A673 (cell line): ENCODE data around the gene IPP. TPM values are rescaled to one million over a fixed set of nuclear protein-coding genes. Genes with fewer than 3 reads are reported as not detected.

Experiments
- BruUV-seq: library from RNA; stranded (reverse); fragments of 400-500 nt; replicated peaks from 2 replicates; lab custom pipeline; 2021; lab: Mats Ljungman, UMichigan
- CTCF ChIA-PET: fragments of 300-600 bp; sonication (Branson Sonifier 250); formaldehyde crosslinking; loops from one replicate; lab custom pipeline; 2022; ENCODE audit warnings: antibody characterized with exemption; lab: Charles Lee
- POLR2A ChIA-PET: fragments of 300-600 bp; sonication (Branson Sonifier 250); formaldehyde crosslinking; loops from one replicate; lab custom pipeline; 2022; ENCODE audit warnings: antibody characterized with exemption; ENCODE audit not compliant: low non-redundant PET; lab: Charles Lee
- DNase-seq: peaks from one replicate; pipeline ENCODE4 v3.0.0-alpha.2; 2015; ENCODE audit warnings: low spot score
- H3K27ac ChIP-seq: fragments of 200-600 bp; sonication (generic); 2 replicates; pipeline ENCODE4 v1.5.1; 2016; ENCODE audit warnings: mixed run types, low read depth, mild to moderate bottlenecking, mixed read lengths, antibody characterized with exemption, low read length; ENCODE audit not compliant: poor library complexity, severe bottlenecking
- H3K27me3 ChIP-seq: fragments of 200-600 bp; sonication (generic); replicated peaks from 2 replicates; pipeline ENCODE4 v1.6.1; 2017; ENCODE audit warnings: mixed run types, low read depth, mild to moderate bottlenecking, mixed read lengths, antibody characterized with exemption, low read length; ENCODE audit not compliant: insufficient read depth, poor library complexity
- H3K36me3 ChIP-seq: fragments of 200-600 bp; sonication (generic); 2 replicates; pipeline ENCODE4 v1.6.1; 2016; ENCODE audit warnings: mixed run types, mild to moderate bottlenecking, mixed read lengths, antibody characterized with exemption, low read length; ENCODE audit not compliant: insufficient read depth, poor library complexity, severe bottlenecking
- H3K4me1 ChIP-seq: fragments of 200-600 bp; sonication (generic); 2 replicates; pipeline ENCODE4 v1.6.1; 2017; ENCODE audit warnings: mixed run types, mild to moderate bottlenecking, mixed read lengths, antibody characterized with exemption, low read length; ENCODE audit not compliant: insufficient read depth, poor library complexity, severe bottlenecking
- H3K4me3 ChIP-seq: fragments of 200-600 bp; sonication (generic); 2 replicates; pipeline ENCODE4 v1.5.1; 2016; ENCODE audit warnings: low read depth, mixed run types, mild to moderate bottlenecking, mixed read lengths, low read length; ENCODE audit not compliant: poor library complexity, severe bottlenecking
- H3K9me3 ChIP-seq: fragments of 200-600 bp; sonication (generic); 2 replicates; pipeline ENCODE4 v1.6.1; 2016; ENCODE audit warnings: mixed run types, low read depth, mild to moderate bottlenecking, mixed read lengths, antibody characterized with exemption, low read length; ENCODE audit not compliant: poor library complexity, severe bottlenecking
- EZH2 ChIP-seq: fragments of 200-600 bp; sonication (generic); IDR thresholded peaks from 2 replicates; pipeline ENCODE4 v1.6.1; 2017; ENCODE audit warnings: borderline replicate concordance, low read depth, mild to moderate bottlenecking, mixed read lengths, antibody characterized with exemption, low read length; ENCODE audit not compliant: poor library complexity, severe bottlenecking
- intact Hi-C: fragments of 100-400 bp; cut with micrococcal nuclease; formaldehyde crosslinking; loops from one replicate; pipeline ENCODE4 v1.10.0; 2022; ENCODE audit not compliant: unreplicated experiment
- total RNA-seq: library from RNA; stranded (reverse); gene quantifications from 2 replicates; pipeline ENCODE4 v1.2.3, GENCODE V29; 2021
- TF ChIP-seq, protein P1 (sequence below): fragments of 300-800, 200-600 bp; sonication (generic); conservative IDR thresholded peaks from 2 replicates; pipeline ENCODE4 v1.5.1; 2017; ENCODE audit warnings: low read depth, mild to moderate bottlenecking, antibody characterized with exemption, low read length, moderate library complexity, mixed read lengths

The IPP gene
- total RNA-seq, 1 experiment from 2014 or later = 15.7 TPM

DNA sequence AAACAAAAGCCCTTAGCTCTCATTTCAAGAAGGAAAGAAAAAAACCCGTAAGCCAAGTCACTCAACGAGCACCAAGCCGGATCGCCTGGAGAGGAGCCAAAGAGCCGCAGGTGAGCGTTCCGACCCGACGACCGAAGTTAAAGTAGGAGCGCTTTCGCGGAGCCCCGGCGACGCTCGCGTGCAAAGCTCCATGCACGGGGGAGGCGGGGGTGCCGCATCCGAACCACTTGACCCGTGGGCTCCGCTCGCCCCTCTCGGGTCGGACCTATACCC lies 64.5 kb downstream of the IPP start:
- no TSS peak for BruUV-seq
- TF ChIP-seq, protein P1, sequence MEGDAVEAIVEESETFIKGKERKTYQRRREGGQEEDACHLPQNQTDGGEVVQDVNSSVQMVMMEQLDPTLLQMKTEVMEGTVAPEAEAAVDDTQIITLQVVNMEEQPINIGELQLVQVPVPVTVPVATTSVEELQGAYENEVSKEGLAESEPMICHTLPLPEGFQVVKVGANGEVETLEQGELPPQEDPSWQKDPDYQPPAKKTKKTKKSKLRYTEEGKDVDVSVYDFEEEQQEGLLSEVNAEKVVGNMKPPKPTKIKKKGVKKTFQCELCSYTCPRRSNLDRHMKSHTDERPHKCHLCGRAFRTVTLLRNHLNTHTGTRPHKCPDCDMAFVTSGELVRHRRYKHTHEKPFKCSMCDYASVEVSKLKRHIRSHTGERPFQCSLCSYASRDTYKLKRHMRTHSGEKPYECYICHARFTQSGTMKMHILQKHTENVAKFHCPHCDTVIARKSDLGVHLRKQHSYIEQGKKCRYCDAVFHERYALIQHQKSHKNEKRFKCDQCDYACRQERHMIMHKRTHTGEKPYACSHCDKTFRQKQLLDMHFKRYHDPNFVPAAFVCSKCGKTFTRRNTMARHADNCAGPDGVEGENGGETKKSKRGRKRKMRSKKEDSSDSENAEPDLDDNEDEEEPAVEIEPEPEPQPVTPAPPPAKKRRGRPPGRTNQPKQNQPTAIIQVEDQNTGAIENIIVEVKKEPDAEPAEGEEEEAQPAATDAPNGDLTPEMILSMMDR = no peak
- no peak for TF ChIP-seq EZH2
- CTCF ChIA-PET = interaction anchor here (0.6 to 1.0 kb wide), 2 partner anchors 9 to 57 kb away, joined by 3 to 7 read pairs; no protein-coding TSS in a partner anchor
- H3K36me3 ChIP-seq = peaks cover 10% of the 10 kb centered on the region
- peak; percentile 37 for DNase-seq
- intact Hi-C loops = no loop called here
- peaks cover 32% of the 10 kb centered on the region for H3K4me1 ChIP-seq
- no peaks in the 10 kb centered on the region for H3K9me3 ChIP-seq
- peak overlapping the region; percentile 92 for H3K27ac ChIP-seq
- H3K27me3 ChIP-seq = no peaks in the 10 kb centered on the region
- POLR2A ChIA-PET = interaction anchor here (0.6 to 1.1 kb wide), 3 partner anchors 164 to 524 kb away, joined by 3 to 14 read pairs (median 5); partner anchors contain the start of gene PRDX1
- peak overlapping the region; percentile 65 for H3K4me3 ChIP-seq

DNA sequence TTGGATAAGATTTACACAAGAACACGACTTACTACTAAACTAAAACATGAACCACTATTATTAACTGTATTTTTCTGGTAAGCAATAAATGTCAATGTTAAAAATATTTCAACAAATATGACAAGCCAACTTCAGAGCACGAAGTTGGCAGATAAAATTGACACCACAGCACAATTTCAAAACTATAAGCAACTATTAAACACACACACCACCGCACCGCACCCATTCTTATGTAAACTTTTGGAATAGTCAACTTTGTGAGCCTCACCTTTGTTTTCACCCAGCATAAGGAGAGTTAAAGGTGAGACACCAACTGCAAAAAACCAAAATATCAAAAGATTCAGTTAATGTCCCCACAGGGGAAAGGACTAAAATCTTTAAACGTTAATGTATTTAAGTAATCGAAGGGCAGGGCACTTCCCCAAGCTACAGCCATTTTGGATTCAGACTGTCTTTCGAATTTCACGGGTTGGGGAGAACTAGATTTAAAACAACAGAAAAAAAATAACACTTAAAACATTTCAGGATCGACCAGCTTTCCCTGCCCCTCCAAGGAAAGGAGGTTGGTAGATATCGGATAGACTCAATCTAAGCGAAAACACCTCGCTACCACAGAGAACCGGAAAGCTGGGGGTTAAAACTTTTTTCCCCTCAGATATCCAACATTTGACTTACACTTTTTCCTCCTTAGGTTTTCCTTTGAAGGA lies 65.0 kb downstream of the IPP start:
- intact Hi-C loops = no loop called here
- no TSS peak for BruUV-seq
- no peak for TF ChIP-seq EZH2
- TF ChIP-seq, protein P1 = no peak
- H3K27ac ChIP-seq = peak overlapping the region; percentile 92
- no peaks in the 10 kb centered on the region for H3K27me3 ChIP-seq
- ChIA-PET POLR2A (interaction anchor here (0.6 to 1.1 kb wide), 2 partner anchors 164 to 524 kb away, joined by 3 to 5 read pairs; partner anchors contain the start of gene PRDX1), CTCF (interaction anchor here (0.6 kb wide), 1 partner anchor 58 kb away, joined by 7 read pairs; no protein-coding TSS in a partner anchor)
- peak overlapping the region; percentile 65 for H3K4me3 ChIP-seq
- H3K4me1 ChIP-seq = peaks cover 36% of the 10 kb centered on the region
- peak; percentile 25 for DNase-seq
- H3K36me3 ChIP-seq = peaks cover 8% of the 10 kb centered on the region
- no peaks in the 10 kb centered on the region for H3K9me3 ChIP-seq

DNA sequence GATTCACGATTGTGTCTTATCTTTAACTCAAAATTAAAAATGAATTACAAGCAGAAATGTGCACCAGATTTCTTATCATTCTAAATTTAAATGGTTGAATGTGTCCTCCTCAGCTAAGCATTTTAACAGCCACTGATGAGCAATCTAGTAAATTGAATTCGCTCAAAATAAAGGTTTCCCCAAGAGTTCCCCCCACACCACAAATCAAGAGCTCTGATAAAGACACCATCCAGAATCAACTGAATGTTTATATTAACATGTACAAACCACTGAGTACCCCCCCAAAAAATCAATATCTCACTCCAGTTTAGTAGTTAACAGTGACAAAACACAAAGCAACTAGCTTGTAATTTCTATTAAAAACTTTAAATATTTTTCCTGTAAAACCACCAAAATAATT lies 66.1 kb downstream of the IPP start:
- Histone ChIP-seq H3K9me3 (no peaks in the 10 kb centered on the region), H3K27me3 (no peaks in the 10 kb centered on the region), H3K4me1 (peaks cover 47% of the 10 kb centered on the region), H3K36me3 (no peaks in the 10 kb centered on the region), H3K27ac (no peak overlapping the region), H3K4me3 (peak overlapping the region; percentile 65)
- CTCF ChIA-PET = no interaction called here
- TSS peak; percentile 29 for BruUV-seq
- intact Hi-C loops = no loop called here
- TF ChIP-seq, protein P1 = no peak
- no peak for TF ChIP-seq EZH2
- DNase-seq = no peak
- POLR2A ChIA-PET = no interaction called here
